SH-SY5Y (cell line): ENCODE measurements around the gene AMIGO3.

Source experiments
- GATA2 ChIP-seq: IDR thresholded peaks from 2 replicates; pipeline ENCODE4 v1.6.1; 2011; ENCODE audit warnings: mild to moderate bottlenecking, low read depth, low read length
- GATA3 ChIP-seq: IDR thresholded peaks from 2 replicates; pipeline ENCODE4 v1.6.1; 2011; ENCODE audit warnings: low read depth, mild to moderate bottlenecking, low read length, moderate library complexity

GRCh38 chr3:49722896-49723295, 3.4 kb upstream of the AMIGO3 start:
- TF ChIP-seq GATA2 (no peak), GATA3 (no peak)
